ENCODE measurements around the gene PCNT.
"Not testable (repeated sequence)": the region's sequence is repeated elsewhere in the genome, so short reads cannot be mapped to it uniquely, and the experiment has no call there.

PCNT gene

DNA sequence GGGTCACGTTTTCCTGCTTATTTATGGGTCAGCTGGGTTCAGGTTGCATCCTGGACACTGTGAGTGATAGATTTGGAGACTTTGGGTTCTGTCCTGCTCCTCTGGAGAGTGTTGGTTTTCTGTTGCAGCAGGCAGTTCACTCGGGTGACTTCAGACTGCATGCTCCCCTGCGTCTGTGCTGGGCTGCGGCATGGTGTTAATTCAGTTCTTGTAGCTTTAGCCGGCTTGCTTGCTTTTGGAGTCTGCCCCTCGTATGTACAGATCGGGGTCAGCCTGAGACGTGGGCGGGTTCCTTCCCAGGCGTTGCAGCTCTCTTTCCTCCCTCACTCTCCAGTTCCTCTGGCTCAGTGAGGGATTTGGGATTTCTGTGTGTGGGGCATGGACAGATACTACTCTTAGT, 38.0 kb downstream of the PCNT start:
- no peak for DNase-seq

DNA sequence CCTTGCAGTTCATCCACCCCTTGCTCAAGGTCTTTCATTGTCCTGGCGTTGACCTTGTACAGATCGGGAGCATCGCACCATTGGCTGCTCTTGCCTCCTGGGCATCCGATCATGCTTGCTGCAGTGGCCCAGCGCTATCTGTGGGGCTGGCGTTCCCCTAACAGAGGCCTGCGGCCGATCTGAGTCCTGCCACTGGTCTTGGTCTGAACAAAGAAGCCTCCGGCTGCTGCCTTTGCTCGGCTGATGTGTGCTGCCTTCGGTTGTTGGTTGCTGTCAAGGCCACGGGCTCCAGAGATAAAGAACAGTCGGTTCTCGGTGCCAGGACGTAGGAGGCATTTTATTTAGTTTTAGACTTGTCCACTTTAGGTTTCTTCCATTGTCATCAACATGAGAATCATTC, 39.0 kb downstream of the PCNT start:
- no peak for DNase-seq

DNA sequence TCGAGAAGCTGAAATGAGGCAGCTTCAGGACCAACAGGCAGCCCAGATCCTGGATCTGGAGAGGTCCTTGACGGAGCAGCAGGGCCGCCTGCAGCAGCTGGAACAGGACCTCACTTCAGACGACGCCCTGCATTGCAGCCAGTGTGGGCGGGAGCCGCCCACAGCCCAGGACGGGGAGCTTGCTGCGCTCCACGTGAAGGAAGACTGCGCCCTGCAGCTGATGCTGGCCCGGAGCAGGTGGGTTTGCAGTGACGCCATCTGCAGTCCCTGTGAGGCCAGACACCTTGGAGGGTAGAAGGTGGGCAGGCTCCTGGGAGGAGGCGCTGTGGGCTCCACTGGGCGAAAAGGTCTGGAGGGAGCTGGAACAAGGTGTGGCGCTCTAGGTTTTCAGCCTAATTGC, 39.7 kb downstream of the PCNT start:
- DNase-seq: no peak

DNA sequence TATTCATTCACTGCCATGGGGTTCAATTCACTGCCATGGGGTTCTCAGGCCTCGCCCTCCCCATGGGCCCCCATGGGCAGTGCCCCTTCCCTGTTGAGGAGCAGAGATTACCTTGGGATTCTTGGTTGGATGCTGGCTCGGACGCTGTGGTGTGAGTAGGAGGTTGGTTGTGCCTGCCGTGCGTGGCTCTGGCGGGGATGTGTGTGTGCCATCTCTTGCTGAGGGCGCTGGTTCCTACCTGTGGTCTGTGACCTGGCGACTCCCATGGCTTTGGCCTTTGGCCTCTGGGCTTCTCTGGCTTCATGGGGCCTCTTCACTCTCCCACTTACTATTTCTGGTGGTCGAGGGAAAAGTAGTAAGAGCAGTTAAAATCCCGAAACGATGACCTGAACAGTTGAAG, 42.1 kb downstream of the PCNT start:
- DNase-seq: no peak

DNA sequence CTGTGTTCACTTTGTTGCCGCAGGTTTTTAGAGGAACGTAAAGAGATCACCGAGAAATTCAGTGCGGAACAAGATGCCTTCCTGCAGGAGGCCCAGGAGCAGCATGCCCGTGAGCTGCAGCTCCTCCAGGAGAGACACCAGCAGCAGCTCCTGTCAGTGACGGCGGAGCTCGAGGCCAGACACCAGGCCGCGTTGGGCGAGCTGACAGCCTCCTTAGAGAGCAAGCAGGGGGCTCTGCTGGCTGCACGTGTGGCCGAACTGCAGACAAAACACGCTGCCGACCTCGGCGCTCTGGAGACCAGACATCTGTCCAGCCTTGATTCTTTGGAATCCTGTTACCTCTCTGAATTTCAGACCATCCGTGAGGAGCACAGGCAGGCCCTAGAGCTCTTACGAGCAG, 42.6 kb downstream of the PCNT start:
- DNase-seq: no peak

DNA sequence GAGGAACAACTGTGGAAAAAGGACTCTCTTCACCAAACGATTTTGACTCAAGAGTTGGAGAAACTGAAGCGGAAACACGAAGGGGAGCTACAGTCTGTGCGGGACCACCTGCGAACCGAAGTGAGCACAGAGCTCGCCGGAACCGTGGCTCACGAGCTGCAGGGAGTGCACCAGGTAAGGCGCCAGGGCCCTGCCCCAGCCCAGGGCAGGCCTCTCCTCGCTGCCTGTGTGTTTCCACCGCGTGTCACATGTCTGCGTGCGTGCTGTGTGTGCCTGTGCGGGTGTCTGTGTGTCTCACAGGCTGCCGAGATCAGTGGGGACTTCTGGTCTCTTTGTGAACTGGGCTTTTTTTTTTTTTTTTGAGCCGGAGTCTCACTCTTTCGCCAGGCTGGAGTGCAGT, 43.0 kb downstream of the PCNT start:
- DNase-seq: no peak

DNA sequence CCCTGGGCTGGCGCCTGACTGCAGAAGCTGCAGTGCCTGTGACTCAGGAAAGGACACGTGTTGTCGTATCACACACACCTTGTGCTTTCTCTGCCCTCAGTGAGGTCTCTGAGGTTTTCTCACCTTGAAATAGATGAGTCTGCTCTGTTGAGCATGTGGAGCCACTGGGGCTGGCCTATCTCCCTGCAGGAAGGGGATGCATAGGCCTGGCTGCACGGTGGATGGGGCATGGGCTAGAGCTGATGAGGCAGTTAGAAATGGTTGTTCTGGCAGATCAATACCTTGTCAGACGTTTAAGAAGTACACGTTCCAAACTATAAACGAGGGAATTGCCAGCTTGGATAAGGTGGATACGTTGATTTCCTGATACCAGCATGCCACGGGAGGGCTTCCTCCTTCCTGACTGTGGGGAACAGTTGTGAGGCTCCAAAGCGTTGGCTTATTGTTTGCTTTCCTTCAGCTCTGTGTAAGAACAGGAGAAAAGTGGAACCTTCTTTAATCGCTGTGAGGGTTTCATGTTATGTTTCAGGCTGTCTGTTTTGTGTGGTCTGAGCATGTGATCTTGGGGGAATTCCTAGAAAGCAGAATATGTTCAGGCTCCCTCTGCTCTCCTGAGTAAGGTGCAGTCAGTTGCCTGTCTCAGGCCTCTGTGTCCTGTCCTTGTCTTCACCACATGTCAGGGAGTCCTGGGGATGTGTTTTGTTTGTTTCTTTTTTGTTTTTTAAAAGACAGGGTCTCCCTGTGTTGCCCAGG, 44.8 kb downstream of the PCNT start:
- DNase-seq: no peak

DNA sequence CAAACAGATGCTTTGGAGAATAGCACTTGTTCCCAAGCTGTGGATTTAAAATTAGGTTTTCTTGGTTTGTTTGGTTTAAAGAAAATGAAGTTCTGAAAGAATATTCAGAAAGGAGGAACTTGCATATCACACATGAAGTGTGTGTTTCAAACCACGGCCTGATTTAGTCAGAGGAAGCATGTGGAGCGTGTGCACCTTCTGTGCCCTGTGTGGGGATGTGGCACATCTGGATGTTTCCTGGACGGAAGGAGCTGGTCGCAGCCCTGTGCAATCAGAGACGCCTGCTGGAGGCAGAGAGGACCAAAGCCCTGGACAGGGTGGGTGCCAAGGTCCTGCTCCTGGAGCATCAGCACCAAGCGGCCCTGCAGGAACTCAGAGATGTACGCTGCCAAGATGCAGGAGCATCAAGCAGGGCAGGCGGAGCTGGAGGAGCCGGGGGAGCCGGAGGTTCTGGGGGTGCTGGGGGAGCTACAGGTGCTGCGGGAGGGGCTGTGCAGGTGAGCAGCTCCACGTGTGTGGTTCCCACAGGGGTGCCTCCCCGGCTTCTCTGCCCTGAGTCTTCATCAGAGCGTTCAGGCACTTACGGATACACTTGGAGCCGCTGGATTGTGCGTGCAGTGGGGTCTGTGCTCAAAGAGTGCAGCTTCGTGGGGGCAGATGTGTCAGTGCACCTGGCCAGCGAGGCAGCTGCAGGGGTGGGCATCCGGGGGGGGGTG, 45.7 kb downstream of the PCNT start:
- DNase-seq: no peak

DNA sequence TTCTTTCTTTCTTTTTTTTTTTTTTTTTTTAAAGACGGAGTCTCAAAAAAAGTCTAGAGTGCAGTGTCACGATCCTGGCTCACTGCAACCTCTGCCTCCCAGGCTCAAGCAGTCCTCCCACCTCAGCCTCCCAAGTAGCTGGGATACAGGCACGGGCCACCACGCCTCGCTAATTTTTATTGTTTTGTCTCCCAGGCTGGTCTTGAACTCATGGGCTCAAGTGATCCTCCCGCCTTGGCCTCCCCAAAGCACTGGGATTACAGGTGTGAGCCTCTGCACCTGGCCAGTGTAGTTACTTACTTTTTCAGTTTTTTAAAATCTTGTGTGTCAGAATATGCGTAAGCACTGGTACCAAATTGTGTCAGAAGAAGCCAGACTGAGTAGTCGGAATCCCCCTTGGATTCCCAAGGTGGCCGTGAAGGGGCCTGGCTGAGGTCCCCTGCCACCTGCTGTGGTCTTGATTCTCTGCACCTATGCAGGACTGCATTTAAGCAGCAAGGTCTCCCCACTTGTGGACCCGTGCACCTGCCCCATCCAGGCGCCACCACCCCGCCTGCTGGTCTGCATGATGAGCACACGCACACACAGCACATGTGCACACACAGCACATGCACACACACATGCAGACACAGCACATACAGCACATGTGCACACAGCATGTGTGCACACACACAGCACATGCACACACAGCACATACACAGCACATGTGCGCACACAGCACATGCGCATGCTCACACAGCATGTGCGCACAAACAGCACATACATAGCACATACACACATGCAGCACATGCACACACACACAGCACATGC, 47.5 kb downstream of the PCNT start:
- no peak for DNase-seq

DNA sequence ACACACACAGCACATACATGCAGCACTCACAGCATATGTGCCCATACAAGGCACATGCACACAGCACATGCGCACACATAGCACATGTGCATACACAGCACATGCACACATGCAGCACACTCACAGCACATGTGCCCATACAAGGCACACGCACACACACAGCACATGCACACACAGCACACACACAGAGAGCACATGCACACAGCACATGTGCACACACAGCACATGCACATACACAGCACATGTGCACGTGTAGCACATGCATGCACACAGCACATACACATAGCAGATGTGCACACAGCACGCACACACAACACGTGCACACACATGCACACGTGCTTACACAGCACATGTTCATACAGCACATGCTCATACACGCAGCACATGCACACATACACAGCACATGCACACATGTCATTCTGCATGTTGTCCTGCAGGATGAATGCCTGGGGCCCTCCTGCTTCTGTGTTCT, 48.1 kb downstream of the PCNT start:
- no peak for DNase-seq

DNA sequence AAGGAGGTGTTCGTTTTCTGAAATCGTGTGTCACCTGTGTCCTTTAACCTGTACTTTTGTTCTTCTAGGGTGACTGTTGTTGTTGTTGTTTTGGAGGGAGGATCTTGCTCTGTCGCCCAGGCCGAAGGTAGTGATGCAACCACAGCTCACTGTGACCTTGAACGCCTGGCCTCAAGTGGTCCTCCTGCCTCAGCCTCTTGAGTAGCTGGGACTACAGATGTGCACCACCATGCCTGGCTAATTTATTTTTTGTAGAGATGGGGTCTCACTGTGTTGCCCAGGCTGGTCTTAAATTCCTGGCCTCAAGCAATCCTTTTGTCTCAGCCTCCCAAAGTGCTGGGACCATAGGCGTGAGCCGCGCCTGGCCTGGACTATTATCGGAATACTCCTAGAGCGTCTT, 49.0 kb downstream of the PCNT start:
- DNase-seq: not testable (repeated sequence)

DNA sequence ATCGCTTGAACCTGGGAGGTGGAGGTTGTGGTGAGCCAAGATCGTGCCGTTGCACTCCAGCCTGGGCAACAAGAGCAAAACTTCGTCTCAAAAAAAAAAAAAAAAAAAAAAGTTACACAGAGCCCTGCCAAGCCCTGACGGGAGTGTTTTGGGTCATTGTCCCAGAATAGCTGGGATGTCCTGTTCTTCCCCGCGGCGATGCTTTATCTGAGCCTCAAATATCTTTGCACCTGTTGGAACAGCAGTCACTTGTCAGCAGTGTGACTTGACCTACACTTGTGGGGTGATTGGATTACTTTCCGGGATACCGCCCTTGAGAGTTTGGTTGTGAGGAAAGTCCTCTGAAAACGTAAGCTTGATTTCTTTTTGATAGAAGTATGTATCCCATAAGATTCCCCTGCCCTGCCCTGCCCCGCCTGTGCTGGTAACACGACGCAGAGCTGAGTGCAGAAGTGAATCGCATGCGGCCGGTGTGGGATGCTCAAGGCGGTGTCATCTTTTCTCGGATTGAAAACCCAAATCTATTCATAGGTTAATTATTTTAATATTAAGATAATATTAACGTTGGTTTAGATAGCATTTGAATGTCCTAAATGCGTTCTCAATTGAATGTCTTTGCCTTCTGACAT, 50.9 kb downstream of the PCNT start:
- no peak for DNase-seq

DNA sequence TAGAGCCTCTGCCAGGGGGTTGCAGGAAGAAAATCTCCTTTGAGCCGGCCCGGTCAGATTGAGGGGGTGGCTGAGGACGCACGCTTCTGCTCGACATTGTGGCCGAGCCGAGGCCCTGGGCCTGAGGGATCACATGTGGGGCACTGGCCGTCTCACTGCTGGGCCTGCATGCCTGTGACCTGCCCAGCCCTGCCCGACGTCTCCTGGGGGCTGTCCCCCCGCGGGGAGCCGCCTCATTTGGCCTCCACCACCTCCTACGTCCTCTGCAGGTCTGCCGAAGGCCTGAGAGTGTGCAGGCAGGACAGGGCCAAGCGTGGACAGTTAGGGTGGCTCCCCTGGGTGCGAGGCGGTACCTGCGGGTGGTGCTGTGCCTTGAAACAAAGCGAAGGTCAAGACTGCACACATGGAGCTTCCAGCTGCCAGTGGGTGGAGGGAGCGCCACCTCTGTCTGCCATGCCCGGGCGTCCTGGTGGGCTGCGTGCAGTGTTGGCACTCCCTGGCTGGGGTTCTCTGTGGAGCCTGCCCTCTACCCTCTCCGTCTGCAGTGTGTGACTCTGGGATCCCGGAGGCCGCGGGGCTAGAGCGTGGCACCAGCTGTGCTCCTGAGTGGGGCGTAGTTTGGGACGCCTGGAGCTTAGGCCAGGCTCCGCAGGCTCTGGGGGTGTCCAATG, 51.7 kb downstream of the PCNT start:
- DNase-seq: no peak

DNA sequence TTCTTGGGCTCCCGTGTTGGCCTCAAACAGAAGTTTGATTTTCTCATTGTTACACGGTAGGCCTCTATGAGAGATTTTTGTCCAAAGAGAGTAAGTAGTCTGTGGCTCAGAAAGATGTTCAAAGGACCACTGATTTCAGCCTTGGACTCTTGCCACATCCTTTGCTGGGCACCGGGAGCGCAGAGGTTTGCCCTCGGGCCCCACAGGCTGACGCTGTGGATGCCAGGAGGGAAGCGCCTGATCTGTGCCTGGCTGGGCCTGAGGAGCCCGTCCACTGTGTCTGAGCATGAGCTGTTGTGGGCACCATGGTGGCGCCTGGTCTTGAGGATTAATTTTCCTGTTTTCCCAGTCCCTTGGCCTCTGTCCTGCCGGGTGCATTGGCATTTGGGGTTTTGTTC, 52.3 kb downstream of the PCNT start:
- no peak for DNase-seq

DNA sequence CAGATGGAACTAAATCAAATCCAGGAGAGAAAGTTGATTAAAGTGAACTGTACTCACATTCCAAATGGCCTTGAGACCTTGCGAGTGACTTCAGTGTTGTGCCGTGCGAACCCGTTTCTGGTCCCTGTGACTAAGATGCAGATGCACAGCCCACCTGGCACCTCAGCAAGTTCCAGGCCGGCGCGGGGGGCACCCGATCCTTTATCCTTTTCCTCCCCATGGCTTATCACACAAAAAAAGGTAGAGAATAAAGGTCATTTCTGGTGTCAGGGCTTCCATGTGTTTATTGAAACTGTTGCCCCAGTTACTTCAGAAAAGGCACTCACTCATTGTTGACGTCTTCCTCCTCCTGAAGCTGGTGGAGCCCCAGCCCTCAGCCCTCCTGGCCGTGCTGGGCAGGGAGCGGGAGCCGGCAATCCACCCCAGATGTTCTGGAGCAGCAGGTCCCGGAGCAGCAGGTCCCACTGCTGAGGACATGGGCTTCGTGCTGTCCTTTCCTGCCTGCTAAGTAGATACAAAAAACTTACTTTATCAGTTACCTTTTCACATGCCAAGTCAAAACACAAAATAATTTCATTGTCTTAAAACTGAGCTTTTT, 53.0 kb downstream of the PCNT start:
- DNase-seq: no peak

DNA sequence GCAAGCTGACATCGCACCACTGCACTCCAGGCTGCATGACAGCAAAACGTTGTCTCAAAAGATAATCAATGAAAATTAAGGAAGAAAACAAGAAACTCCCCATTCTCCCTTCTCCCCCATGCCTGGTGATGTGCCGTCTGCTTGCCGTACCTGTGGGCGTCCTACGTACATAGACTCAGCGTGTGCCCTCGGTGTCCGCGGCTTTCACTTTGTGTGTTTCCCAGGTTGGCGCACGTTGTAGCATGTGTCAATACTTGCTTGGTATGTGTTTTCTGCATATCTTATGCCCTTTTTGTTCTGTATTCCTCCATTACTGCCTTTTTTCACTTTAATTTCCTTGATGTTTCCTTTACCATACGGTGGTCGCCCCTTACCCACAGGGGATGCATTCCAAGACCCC, 53.8 kb downstream of the PCNT start:
- no peak for DNase-seq

DNA sequence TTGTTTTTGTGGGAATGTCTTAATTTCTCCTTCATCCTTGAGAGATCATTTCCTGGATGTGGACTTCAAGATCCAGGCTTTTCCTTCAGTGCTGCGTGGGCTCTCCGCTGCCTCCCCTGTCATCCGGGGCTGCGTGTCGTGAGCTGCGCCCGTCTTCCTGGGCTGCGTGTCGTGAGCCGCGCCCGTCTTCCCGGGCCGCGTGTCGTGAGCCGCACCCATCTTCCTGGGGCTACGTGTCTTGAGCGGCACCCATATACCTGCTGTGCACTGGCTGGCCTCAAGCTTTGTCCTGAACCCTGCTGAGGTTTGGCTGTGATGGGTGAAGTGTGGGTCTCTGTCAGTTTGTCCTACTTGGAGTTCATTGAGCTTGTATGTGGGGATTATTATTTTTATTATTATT, 55.1 kb downstream of the PCNT start:
- no peak for DNase-seq

DNA sequence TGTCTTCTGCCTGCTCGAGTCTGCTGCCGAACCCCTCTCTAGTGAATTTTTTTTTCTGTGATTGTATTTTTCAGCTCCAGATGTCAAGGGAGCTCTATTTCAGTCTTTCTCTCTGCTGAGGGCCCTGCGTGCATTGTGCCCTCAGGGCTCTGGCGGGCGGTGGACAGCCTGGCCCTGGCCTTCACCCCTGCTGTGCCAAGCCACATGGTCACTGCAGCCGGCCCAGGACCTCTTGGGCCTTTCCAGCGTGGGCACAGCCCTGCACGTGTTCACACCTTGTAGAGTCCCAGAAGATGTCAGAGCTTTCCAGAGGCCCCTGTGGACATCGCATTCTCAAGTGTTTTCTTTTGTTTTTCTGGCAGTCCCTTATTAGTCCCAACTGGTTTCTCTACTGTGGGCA, 55.7 kb downstream of the PCNT start:
- no peak for DNase-seq

DNA sequence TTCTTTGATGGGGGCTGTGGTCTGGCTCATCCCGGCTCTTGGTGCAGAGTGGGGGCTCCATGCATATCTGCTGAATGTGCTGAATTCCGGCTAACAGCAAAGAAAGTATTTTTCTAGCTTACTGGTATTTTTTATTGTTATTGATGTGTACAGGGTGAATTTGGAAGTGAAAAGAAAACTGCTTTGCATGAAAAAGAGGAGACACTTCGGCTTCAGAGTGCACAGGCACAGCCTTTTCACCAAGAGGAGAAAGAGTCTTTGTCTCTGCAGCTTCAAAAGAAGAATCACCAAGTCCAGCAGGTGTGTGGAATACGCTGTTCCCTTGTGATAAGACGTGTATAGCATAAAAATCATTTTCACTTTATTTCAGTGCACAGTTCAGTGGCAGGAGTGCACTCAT, 57.6 kb downstream of the PCNT start:
- DNase-seq: no peak

DNA sequence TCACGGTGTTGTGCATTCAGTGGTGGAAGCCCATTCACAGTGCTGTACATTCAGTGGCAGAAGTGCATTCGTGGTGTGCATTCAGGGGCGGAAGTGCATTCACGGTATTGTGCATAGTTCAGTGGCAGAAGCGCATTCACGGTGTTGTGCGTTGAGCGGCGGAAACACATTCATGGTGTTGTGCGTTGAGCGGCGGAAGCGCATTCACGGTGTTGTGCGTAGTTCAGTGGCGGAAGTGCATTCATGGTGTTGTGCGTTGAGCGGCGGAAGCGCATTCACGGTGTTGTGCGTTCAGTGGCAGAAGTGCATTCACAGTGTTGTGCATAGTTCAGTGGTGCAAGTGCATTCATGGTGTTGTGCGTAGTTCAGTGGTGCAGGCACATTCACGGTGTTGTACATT, 60.6 kb downstream of the PCNT start:
- no peak for DNase-seq

DNA sequence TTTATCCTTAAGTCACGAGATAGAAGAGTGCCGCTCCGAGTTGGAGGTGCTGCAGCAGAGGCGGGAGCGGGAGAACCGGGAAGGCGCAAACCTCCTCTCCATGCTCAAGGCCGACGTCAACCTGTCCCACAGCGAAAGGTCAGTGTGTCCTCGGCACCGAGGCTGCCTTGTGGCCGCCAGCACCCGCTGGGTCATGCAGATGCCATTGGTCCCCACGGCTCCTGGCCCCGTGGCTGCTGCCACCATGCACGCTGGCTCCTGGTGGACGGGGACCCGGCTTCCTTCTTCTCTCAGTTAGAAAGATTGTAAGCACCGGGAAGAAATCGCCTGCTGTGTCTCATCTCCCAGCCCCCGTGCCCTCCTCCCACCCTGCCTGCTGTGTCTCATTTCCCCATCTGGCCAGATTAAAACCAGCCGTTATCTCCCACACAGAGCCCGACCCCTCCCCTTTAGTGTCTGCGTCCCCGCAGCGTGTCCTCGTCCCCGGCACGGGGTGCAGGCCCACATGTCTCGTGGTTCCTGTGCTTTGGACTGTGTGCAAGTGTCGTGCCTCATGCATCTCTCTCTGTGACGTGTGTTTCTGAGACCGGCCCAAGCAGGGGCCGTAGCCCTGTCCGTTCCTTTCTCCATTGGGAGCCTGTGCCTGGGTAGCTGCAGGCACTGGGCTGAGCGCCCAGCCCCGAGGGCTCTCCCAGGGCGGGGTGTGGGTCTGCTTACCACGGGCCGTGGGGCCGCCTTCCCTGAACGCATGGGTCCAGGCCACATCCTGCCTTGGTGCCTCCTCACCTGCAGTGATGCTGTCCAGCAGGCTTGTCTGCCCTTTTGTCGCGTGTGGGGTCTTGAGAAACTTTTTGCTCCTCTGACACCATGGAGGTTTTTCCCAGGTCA, 62.1 kb downstream of the PCNT start:
- DNase-seq: no peak

Data from SIG-M5 (cell line).